ENCODE results near the gene HFM1. TPM values are rescaled to one million over a fixed set of nuclear protein-coding genes. Genes with fewer than 3 reads are reported as not detected.

HFM1 gene
- total and polyA plus RNA-seq, 12 donors: 0.17 to 7.8 (median 2.9) TPM

DNA sequence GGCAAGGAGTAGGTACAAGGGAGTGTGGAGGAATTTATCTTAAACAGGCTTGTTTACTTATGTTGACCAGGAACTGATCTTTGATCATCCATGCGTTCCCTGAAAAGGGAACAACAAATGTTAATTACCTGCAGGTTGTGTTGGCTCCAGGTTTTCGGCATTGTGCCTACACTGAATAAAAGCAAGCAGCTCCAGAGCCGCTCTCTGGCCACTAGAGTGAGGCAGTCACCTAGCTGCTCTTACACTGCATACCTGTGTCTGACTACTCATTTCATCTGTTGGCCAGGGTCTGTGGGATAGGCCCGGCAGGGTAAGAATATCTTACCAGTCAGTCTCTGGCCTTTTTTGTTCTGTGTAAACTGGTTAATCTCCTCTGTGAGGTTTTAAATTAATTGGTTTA, 183.6 kb downstream of the HFM1 start:
- H3K27me3 ChIP-seq: no peaks in the 10 kb centered on the region
- no peak overlapping the region for H3K27ac ChIP-seq
- intact Hi-C loops (cut with DNase I): no loop called here
- DNase-seq: no peak
- H3K4me3 ChIP-seq: no peak overlapping the region
- TF ChIP-seq, protein P1, sequence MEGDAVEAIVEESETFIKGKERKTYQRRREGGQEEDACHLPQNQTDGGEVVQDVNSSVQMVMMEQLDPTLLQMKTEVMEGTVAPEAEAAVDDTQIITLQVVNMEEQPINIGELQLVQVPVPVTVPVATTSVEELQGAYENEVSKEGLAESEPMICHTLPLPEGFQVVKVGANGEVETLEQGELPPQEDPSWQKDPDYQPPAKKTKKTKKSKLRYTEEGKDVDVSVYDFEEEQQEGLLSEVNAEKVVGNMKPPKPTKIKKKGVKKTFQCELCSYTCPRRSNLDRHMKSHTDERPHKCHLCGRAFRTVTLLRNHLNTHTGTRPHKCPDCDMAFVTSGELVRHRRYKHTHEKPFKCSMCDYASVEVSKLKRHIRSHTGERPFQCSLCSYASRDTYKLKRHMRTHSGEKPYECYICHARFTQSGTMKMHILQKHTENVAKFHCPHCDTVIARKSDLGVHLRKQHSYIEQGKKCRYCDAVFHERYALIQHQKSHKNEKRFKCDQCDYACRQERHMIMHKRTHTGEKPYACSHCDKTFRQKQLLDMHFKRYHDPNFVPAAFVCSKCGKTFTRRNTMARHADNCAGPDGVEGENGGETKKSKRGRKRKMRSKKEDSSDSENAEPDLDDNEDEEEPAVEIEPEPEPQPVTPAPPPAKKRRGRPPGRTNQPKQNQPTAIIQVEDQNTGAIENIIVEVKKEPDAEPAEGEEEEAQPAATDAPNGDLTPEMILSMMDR (IDR thresholded peaks at IDR 0.05): no peak
- peaks cover 0 to 6% (median 0%) of the 10 kb centered on the region in 11 donors for H3K9me3 ChIP-seq
- 92 to 97% methylated on average over 4 of the region's 4 CpGs for WGBS, 2 donors
- no peak for ATAC-seq
- H3K4me1 ChIP-seq: no peaks in the 10 kb centered on the region
- no peaks in the 10 kb centered on the region for H3K36me3 ChIP-seq

DNA sequence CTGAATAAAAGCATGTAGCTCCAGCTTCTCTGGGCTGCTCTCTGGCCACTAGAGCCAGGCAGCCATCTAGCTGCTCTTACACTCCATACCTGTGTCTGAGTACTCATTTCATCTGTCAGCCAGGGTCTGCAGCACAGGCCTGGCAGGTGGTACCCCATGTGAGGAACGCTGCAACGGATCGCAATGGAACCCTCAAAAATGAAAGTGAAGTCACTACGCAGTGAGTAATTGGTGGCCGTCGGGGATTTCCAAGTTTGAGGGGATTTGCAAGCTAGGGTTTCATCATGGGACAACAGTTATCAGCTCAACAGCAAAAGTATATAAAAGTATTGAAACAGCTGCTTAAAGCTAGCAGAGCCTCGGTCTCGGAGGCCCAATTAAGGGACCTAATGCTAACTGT, 186.7 kb downstream of the HFM1 start:
- DNase-seq (no peak), ATAC-seq (no peak)
- Histone ChIP-seq H3K9me3 (peaks cover 0 to 6% (median 0%) of the 10 kb centered on the region in 11 donors), H3K4me1 (no peaks in the 10 kb centered on the region), H3K27me3 (no peaks in the 10 kb centered on the region), H3K36me3 (no peaks in the 10 kb centered on the region), H3K4me3 (no peak overlapping the region), H3K27ac (no peak overlapping the region)
- WGBS, 2 donors: 75 to 88% methylated on average over 8 of the region's 8 CpGs
- TF ChIP-seq, protein P1 (IDR thresholded peaks at IDR 0.05): no peak
- intact Hi-C loops (cut with DNase I): no loop called here

Other genes with a start within 250 kb of the HFM1 start
- 1 to 10 TPM in 4 of 10 donors, under 1 TPM in 6; 0.26 to 4.0 (median 0.73) TPM for gene CDC7, start 96.0 kb upstream of the HFM1 start, total RNA-seq
- gene CDC7, start 96.0 kb upstream of the HFM1 start, polyA plus RNA-seq: 1 to 10 TPM in 1 of 2 donors, under 1 TPM in 1; 0.84 to 1.3 TPM